ACC112 (cell line): Measurements from ENCODE around the gene UTP25.
A peak's percentile ranks its signal among the peaks of the same experiment; 100 is the strongest.

ENCODE experiments used
- H2AFZ ChIP-seq: fragments of 200-600 bp; sonication (generic); one replicate; pipeline ENCODE4 v1.6.0; 2017; ENCODE audit warnings: antibody characterized with exemption, low read length; ENCODE audit not compliant: unreplicated experiment
- H3K27ac ChIP-seq: fragments of 200-600 bp; sonication (generic); 2 replicates; pipeline ENCODE4 v1.5.1; 2014; ENCODE audit warnings: low read depth, mild to moderate bottlenecking, antibody characterized with exemption, low read length, moderate library complexity
- H3K27me3 ChIP-seq: fragments of 200-600 bp; sonication (generic); 2 replicates; pipeline ENCODE4 v1.6.1; 2014; ENCODE audit warnings: mild to moderate bottlenecking, antibody characterized with exemption, low read length, moderate library complexity, mixed read lengths; ENCODE audit not compliant: insufficient read depth
- H3K36me3 ChIP-seq: fragments of 200-600 bp; sonication (generic); 2 replicates; pipeline ENCODE4 v1.6.1; 2016; ENCODE audit warnings: mild to moderate bottlenecking, antibody characterized with exemption, low read length, moderate library complexity, mixed read lengths; ENCODE audit not compliant: insufficient read depth
- H3K4me1 ChIP-seq: fragments of 200-600 bp; sonication (generic); one replicate; pipeline ENCODE4 v1.6.1; 2016; ENCODE audit warnings: low read length, mixed read lengths; ENCODE audit not compliant: insufficient read depth, unreplicated experiment, control insufficient read depth
- H3K4me3 ChIP-seq: fragments of 200-600 bp; sonication (generic); 2 replicates; pipeline ENCODE4 v1.5.1; 2014; ENCODE audit warnings: mild to moderate bottlenecking, low read depth, low read length
- H3K79me2 ChIP-seq: fragments of 200-600 bp; sonication (generic); one replicate; pipeline ENCODE4 v1.6.0; 2016; ENCODE audit warnings: low read length; ENCODE audit not compliant: control insufficient read depth, unreplicated experiment, insufficient read depth

Gene UTP25

DNA sequence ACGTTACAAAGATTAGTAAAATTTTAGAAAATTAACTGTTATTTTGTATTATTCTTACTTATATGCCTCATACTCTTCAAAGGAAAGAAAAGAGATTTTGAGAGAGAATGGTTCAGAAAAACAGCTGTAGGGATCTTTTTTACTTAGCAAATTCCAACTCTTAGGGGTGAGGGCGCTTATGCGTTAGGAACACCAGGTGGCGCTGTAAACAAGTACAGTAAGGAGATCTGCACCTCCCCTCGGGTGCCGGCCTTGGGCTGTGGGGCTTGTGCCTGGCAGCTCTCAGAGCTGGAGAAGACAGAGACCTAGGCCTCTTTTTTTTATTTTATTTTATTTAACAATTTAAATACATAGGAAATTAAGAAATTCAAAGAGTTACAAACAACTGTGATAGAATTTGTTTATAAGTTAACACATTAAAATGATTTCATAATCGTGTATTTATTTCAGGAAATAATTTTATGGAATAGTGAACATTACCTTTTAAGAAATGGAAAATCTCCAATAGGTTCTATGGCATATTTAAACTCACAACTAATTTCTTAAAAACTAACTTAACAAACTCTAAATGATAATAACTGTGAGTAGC is 32.6 kb downstream of the UTP25 start:
- no peaks in the 10 kb centered on the region for H3K27me3 ChIP-seq
- no peaks in the 10 kb centered on the region for H3K36me3 ChIP-seq
- H3K4me3 ChIP-seq: no peak overlapping the region
- peaks cover 25% of the 10 kb centered on the region for H3K4me1 ChIP-seq
- no peak overlapping the region for H3K27ac ChIP-seq
- no peak overlapping the region for H2AFZ ChIP-seq
- H3K79me2 ChIP-seq: no peaks in the 10 kb centered on the region

DNA sequence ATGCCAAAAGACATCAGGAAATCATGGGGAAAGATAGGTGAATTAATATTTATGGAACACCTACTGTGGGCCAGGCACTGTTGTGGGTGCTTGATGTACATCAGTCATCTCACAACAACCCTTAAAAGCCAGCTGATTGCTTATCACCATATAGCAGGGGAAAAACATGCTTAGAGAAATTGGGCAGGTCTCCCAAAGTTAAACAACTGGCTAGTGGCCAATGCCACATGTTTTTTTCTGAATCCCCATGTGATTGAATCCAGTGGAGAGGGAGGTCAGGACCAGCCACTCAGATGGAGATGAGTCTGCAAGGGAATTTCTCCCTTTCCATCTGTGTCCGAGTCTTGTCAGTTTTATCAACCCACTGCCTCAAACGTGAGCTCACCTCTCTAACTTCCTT is 33.5 kb downstream of the UTP25 start:
- H2AFZ ChIP-seq: no peak overlapping the region
- H3K4me1 ChIP-seq: peaks cover 25% of the 10 kb centered on the region

DNA sequence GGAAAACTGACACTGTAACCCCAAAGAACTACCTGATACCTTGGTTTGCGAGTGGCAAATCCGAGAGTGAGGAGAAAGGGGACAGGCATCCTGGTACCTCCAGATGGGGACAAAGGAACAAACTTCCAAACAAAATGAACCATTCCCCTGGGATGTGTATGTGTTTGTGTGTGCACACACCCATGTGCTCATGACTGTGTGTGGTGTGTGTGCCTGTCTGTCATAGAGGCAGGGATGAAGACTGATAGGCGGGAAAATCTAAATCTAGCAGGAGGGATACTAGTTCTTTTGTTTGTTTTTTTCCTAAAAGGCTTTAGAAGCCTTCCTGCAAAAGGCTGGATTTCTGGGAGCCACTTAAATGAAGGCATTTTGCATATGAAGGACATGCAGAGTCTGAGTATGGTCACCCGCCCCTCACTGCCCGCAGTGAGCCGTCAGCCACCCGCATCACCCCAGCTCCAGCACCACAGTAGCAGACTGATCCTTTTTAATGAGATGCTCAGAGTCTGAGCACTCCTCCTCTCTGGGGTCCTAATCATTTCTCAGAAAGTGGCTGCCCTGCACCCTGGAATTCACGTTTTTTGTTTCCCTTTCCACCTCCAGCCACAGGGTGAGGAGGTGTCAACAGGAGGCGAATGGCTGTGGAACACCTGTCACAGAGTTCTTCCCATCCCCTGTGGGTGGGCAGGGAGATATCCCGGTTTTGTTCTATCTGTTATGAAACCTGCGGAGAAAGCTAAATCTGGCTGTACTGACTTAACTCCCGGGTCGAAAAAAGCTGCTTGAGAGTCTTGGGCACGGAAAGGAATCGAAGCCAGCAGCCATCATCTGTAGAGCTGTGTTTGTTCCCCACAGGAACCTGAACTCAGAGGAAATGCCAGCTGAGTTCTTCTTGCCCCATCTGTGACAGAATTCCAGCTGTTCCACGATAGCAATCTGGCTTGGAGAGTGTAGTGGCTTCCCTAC is 34.9 kb downstream of the UTP25 start:
- no peaks in the 10 kb centered on the region for H3K79me2 ChIP-seq
- no peak overlapping the region for H2AFZ ChIP-seq
- no peak overlapping the region for H3K4me3 ChIP-seq
- no peaks in the 10 kb centered on the region for H3K36me3 ChIP-seq
- no peaks in the 10 kb centered on the region for H3K27me3 ChIP-seq
- H3K4me1 ChIP-seq: peaks cover 25% of the 10 kb centered on the region
- H3K27ac ChIP-seq: no peak overlapping the region

More for the DNA sequence above, 33.5 kb downstream of the UTP25 start:
- no peak overlapping the region for H3K4me3 ChIP-seq
- no peaks in the 10 kb centered on the region for H3K27me3 ChIP-seq
- no peaks in the 10 kb centered on the region for H3K36me3 ChIP-seq
- no peaks in the 10 kb centered on the region for H3K79me2 ChIP-seq
- no peak overlapping the region for H3K27ac ChIP-seq

DNA sequence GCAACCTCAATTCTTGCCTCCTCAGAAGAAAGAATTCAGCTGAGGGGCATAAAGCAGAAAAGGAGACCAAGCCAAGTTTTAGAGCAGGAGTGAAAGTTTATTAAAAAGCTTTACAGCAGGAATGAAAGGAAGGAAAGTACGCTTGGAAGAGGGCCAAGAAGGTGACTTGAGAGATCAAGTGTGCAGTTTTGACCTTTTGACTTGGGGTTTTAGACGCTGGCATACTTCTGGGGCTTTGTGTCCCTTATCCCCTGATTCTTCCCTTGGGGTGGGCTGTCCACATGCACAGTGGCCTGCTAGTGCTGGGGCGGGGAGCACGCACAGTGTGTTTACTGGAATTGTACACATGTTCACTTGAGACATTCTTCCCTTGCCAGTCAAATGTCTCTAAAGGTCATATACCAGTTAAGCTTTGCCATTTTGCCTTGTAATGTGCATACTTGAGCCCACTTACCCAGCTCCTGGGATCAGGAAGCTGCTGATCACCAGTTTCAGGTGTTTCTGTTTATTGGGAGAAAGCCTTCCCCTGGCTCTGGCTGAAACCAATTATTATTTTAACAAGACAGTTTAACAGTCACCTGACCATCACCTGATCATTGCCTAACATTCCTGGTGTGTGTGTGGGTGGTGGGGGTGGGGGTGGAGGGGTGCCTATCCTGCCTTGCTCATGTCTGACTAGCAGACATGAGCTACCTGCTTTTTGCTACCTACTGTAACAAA is 36.2 kb downstream of the UTP25 start:
- Histone ChIP-seq H3K4me3 (no peak overlapping the region), H3K27ac (no peak overlapping the region), H2AFZ (no peak overlapping the region), H3K27me3 (no peaks in the 10 kb centered on the region), H3K4me1 (peaks cover 25% of the 10 kb centered on the region), H3K36me3 (no peaks in the 10 kb centered on the region), H3K79me2 (no peaks in the 10 kb centered on the region)

DNA sequence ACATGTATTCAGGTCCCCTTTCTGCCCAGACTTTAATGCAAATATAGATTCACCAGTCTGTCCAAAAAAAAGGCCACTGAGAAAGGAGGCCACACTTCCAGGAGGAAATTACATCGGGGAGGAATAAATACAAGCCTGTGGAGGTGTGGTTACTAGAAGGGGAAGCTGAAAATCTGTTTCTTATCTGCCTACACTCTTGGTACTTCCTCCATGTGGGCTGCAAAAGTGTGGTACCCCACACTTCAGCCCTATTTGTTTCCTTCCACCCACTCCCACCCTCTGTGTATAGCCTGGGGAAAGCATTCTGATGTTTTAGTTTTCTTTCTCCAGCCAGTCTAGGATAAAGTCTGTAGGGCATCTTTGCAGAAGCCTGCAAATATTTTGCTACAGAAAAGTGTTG is 38.4 kb downstream of the UTP25 start:
- H3K27me3 ChIP-seq: no peaks in the 10 kb centered on the region
- no peak overlapping the region for H3K27ac ChIP-seq
- peaks cover 39% of the 10 kb centered on the region for H3K4me1 ChIP-seq
- H3K79me2 ChIP-seq: no peaks in the 10 kb centered on the region
- no peak overlapping the region for H3K4me3 ChIP-seq
- H2AFZ ChIP-seq: no peak overlapping the region
- H3K36me3 ChIP-seq: no peaks in the 10 kb centered on the region

DNA sequence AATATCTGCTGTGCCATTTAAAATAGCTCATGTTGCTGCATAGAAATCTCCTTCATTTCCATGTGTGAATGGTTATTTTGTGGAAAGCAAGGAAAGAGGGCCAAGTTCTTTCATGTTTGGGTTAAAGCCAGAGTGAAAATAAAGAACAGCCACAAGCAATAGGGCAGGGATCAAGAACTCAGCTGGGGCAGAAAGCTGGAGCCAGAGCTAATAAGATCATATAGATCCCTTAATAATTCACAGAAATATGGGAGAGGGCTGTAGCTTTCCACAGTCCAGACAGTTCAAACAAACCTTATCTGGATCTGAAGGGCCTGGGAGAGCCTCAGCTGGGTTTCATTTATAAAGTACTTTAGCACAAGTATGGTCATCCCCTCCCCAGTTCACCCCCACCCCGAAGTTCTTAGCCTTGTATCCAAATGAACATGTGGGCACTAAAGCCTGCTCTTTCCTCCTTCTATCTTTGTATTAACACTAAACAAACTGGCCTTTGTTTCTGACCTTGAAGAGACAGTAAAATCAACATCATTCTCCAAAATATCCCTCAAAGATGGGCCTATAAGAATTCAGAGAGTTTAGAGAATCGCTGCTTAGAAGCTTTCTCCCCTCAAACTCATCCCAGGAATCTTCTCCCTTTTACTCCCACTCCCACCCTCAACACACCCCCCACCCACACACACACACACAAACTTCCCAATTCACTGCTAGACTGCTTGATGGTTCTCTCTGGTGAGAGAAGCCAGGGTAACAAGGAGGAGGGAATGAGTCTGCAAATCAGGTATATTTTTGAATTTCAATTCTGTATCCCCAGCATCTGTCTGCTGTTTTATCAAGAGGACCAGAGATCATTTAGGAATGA is 41.7 kb downstream of the UTP25 start:
- Histone ChIP-seq H3K4me1 (peaks cover 49% of the 10 kb centered on the region), H3K27me3 (no peaks in the 10 kb centered on the region), H3K4me3 (no peak overlapping the region), H3K36me3 (no peaks in the 10 kb centered on the region), H2AFZ (peak overlapping the region; percentile 4), H3K79me2 (no peaks in the 10 kb centered on the region), H3K27ac (peak overlapping the region; percentile 16; the same call in 1 of the 2 replicates)

DNA sequence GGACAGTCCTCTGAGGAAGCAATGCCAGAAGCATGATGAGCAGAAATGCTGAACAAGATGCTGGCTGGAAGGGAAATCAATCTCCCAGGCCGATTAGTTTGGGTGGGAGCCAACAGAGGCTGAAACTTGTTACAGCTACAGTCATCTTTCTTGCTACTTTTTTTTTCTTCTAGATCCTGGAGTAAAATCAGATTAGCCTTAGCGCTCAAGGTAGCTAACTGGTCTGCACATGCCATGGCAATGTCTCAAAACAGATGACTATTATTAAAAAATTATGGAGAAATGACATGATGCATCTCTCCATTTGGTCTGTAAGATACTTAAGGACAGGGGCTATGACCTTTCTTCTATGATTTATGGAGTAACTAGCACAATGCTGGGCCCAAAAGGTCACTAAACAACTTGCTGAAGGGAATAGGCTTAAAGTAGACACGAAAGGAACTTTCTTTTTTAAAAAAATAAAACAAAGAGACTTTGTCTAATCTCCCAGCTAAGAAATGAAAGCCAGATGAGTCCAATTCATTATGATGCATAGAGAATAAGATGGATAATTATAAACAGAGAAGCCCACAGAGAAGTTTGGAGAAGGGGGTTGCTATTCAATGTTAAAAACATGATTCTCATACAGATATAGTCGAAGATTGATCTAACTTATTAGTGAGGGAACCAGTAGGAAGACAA is 42.5 kb downstream of the UTP25 start:
- H3K36me3 ChIP-seq: no peaks in the 10 kb centered on the region
- peaks cover 55% of the 10 kb centered on the region for H3K4me1 ChIP-seq
- no peaks in the 10 kb centered on the region for H3K27me3 ChIP-seq
- no peaks in the 10 kb centered on the region for H3K79me2 ChIP-seq
- no peak overlapping the region for H3K4me3 ChIP-seq
- H3K27ac ChIP-seq: peak overlapping the region; percentile 16; the same call in 1 of the 2 replicates
- H2AFZ ChIP-seq: peak overlapping the region; percentile 43

DNA sequence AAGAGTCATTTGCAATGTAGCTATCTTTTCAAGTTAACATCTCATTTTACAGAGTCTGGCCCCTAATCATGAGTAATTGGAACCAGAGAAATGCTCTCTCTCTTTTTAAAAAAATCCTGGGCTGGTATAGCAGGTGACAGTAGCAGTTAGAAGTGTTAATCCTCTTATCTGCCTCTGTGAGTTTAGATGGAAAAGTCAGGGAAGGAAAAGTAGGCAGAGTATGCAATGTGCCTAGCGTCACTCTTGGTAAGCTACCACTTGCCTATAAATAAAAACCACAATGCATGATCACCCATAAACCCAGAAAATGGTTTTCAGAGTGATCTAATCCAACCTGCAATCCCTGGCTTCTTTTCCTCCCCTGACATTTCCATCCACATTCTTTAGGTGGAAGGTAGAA is 43.2 kb downstream of the UTP25 start:
- Histone ChIP-seq H3K36me3 (no peaks in the 10 kb centered on the region), H3K27me3 (no peaks in the 10 kb centered on the region), H3K27ac (peak overlapping the region; percentile 16; the same call in 1 of the 2 replicates), H3K4me1 (peaks cover 62% of the 10 kb centered on the region), H2AFZ (peak overlapping the region; percentile 43), H3K4me3 (no peak overlapping the region), H3K79me2 (no peaks in the 10 kb centered on the region)

DNA sequence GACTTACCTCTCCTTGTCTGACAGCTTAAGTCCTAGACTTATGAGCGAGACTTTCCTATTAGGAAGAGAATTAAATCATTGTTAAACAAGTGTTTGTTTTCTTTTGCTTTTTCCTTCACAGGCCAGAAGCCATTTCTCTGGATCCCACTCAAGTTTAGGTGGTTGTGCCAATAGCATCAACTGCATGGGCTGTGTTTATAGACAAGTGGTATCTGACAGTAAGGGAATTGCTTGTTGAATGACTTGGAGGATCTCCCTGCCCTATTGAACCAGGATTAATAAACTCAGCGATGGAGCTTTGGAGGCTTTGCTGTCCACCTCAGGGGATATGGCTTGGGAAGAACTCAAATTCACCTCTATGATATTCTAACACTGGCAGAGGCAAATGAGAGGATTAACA is 43.7 kb downstream of the UTP25 start:
- Histone ChIP-seq H3K4me1 (peaks cover 65% of the 10 kb centered on the region), H3K79me2 (no peaks in the 10 kb centered on the region), H3K27ac (no peak overlapping the region), H3K27me3 (no peaks in the 10 kb centered on the region), H3K4me3 (no peak overlapping the region), H2AFZ (no peak overlapping the region), H3K36me3 (no peaks in the 10 kb centered on the region)
